ENCODE data around the gene CACNA2D2.

CACNA2D2 gene

DNA sequence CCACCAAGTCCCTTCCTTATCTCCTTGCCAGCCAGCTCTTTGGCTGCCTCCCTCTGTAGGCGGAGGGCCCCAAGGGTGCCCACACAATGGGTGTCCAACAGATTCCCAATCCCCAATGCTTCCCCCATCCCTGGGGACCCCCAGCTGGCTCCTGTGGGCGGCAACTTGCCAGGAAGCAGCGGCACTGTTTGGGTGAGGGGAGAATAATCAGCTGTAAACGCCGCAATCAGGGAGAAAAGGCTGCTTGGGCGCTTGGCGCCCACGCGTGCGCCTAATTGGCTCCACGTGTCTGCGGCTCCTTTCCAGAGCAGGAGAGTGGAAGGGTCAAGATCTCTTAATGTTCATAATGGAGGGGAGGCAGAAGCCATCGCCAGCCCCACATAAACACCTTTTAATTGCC is 76.2 kb downstream of the CACNA2D2 start:
- no peak for DNase-seq (ENCODE audit: low read depth)

DNA sequence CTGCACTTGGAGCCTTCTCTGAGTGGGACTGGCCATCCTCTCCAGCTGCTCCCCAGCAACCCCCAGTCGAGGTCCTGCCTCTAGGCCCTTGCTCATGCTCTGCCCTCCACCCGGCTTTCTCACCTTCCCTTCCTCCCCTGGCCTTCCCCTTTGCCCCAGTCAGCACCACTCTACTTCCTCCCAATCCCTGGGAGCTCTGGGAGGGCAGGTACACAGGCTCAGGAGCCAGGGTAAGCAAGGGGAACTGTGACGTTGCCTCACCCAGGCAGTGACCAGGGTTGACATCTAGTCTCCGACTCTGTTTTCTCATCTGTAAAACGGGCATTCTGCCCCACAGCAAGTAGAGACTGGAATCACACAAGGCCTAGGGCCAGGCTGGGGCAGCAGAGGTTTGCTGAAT is 77.5 kb downstream of the CACNA2D2 start:
- DNase-seq (ENCODE audit: low read depth) = no peak

DNA sequence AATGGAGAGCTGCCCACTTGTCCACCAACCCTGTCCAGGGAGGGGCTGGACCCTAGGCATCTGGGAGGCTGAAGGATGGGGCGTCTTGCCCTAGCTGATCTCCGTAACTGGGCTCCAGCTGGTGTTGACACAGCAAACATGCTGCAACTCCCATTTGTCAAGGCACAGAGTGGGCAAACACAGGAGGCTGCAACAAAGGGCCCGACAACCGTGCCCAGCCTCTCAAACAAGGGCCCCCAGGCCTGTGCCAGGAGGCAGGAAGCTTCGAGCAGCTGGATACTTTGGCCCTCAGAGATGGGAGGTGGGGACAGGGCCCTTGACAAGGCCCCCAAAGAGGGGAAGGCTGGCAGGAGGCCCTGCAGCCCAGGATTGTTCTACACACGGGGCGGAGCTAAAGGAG is 79.9 kb downstream of the CACNA2D2 start:
- no peak for DNase-seq (ENCODE audit: low read depth)

DNA sequence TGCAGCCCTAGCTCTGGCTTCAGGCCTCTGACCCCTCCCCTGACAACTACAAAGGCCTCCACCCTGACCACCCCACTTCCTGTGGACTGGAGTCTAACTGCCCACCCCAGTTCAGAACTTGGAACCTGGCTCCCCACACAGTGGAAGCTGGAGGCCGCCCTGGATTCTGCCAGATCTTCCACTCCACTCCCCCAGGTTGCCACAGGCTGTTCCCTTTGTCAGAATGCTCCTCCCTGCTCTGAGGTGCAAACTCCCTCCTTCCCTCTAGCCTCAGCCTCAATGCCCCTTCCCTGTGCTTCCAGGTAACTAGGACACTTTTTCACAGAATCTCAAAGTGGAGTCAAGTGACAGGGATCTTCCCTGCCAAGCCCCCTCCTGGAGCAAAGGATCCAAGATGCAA is 81.3 kb downstream of the CACNA2D2 start:
- DNase-seq (ENCODE audit: low read depth) = no peak

- DNase-seq (ENCODE audit: low read depth) = no peak
Measured at GRCh38 chr3:50419595-50420370, 83.7 kb downstream of the CACNA2D2 start.

GRCh38 chr3:50418850-50419249 is 84.6 kb downstream of the CACNA2D2 start:
- no peak for DNase-seq (ENCODE audit: low read depth)

GRCh38 chr3:50417637-50418033 is 85.8 kb downstream of the CACNA2D2 start:
- no peak for DNase-seq (ENCODE audit: low read depth)

- DNase-seq (ENCODE audit: low read depth) = no peak
Measured at GRCh38 chr3:50416736-50417636, 86.4 kb downstream of the CACNA2D2 start.

- no peak for DNase-seq (ENCODE audit: low read depth)
Measured at GRCh38 chr3:50415816-50416215, 87.6 kb downstream of the CACNA2D2 start.

- DNase-seq (ENCODE audit: low read depth) = no peak
Measured at GRCh38 chr3:50415061-50415460, 88.4 kb downstream of the CACNA2D2 start.

- DNase-seq (ENCODE audit: low read depth) = no peak
Measured at GRCh38 chr3:50414616-50415015, 88.8 kb downstream of the CACNA2D2 start.

DNA sequence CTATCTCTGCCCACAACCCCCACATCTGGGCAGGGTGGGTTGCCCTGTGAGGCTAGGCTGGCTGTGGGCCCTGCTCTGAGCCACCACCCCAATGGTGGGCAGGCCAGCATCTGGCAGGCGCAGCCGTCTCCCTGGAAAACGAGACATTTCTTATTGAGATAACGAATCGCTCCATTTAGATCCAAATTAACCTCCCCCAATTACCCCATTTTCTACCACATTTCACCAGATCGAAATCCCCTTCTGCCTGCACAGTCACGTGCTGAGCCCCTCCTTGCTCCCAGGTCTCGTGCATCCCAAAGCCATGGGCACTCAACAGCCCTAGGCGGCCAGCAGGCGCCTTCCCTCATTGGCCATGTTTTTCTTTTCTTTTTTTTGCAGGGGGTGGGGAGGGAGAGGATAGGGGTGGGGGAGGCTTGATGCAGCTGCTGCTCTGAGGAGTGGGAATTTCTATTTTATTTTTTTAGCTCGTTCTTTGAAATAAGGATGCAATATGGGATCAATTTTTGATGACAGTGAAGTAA is 91.1 kb downstream of the CACNA2D2 start:
- DNase-seq (ENCODE audit: low read depth) = no peak

DNA sequence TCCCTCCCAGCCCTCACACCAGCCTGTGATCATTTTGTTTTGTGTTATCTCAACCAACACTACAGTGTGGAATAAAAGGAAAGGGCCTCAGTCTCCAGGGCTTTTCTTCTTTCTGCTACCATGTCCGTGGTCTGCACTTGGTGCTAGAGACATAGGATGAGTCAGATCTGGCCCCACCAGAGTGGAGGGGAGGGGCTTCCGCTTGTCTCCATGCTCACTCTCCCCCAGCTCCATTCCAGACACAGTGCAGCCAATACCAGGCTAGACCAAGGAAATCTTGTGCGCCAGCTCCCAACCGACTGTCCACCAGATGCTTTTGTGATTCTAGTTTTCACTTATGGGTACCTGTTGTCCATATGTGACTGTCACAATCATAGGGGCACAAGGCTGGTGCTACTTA is 92.2 kb downstream of the CACNA2D2 start:
- no peak for DNase-seq (ENCODE audit: low read depth)

GRCh38 chr3:50410608-50411139 is 92.8 kb downstream of the CACNA2D2 start:
- DNase-seq (ENCODE audit: low read depth) = no peak

- no peak for DNase-seq (ENCODE audit: low read depth)
Measured at GRCh38 chr3:50410185-50410584, 93.2 kb downstream of the CACNA2D2 start.

GRCh38 chr3:50408443-50408944 is 94.9 kb downstream of the CACNA2D2 start:
- no peak for DNase-seq (ENCODE audit: low read depth)

DNA sequence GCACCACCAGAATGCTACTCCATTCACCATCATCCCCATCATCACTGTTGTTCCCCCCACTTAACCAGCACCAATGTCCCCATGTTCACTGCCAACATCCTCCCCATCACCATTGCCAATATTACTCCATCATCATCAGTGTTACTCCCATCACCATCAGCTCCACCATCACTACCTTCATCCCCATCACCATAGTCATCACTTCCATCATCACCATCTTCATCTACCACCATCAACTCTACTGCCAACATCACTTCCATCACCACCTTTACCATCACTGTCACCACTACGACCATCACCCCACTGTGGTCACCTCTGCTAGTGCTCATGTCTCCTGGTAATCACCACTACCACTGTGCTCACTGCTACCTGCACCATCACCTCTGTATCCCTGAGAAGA is 96.9 kb downstream of the CACNA2D2 start:
- no peak for DNase-seq (ENCODE audit: low read depth)

- DNase-seq (ENCODE audit: low read depth) = no peak
Measured at GRCh38 chr3:50405249-50405648, 98.2 kb downstream of the CACNA2D2 start.

GRCh38 chr3:50401978-50402595 is 101.3 kb downstream of the CACNA2D2 start:
- no peak for DNase-seq (ENCODE audit: low read depth)

GRCh38 chr3:50396502-50396901 is 106.9 kb downstream of the CACNA2D2 start:
- no peak for DNase-seq (ENCODE audit: low read depth)

DNA sequence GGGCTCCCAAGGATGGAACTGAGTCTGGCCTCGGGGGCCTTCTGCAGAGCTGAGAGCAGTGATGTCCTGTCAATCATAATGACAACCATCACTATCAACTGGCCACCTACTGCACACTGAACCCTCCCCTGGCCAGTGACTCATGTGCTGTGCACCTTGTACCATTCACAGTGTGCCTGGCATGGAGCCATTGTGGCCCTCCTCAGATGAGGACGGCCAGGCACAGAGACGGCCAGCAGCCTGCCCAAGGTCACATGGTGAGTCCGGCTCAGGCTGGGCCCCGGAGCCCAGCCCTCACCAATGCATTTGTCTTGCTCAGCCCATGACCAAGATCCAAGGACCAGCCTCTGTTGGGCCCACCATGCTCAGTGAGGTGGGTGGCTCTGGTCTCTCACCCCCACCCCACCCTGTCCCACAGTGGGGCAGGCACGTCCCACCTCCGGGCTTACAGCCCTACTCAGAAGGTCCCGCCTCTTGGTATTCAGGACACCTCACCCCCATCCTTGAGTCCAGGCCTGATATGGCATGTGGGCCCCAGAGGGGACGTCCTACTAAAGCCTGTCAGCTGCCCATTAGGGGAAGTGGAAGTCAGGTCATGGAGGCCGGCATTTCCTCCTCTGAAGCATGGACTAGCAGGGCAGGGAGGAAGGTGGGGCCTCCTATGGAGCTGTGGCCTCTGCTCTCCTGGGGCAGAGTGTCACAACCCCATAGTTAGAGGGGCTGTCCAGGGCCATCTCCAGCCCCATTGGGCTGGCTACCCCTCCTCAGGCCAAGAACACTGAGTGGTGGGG is 108.2 kb downstream of the CACNA2D2 start:
- DNase-seq (ENCODE audit: low read depth) = no peak
